Neutrophil (primary cell): ENCODE measurements around the gene TM6SF1.

Experiments used
- H3K27ac ChIP-seq: fragments of 200-600 bp; sonication (generic); 2 replicates; pipeline ENCODE4 v1.5.1; 2016; ENCODE audit warnings: mild to moderate bottlenecking, moderate library complexity
- H3K27me3 ChIP-seq: fragments of 200-600 bp; sonication (generic); 2 replicates; pipeline ENCODE4 v1.6.0; 2016; ENCODE audit warnings: mild to moderate bottlenecking
- H3K36me3 ChIP-seq: fragments of 200-600 bp; sonication (generic); 2 replicates; pipeline ENCODE4 v1.5.1; 2017
- H3K4me1 ChIP-seq, 2 experiments: fragments of 200-600 bp in 1 of 2; sonication (generic) in 1 of 2; 1 replicate in 1 of 2; 2 replicates in 1 of 2; pipeline versions ENCODE4 v1.5.1 to v1.6.1; 2013 to 2016; ENCODE audit warnings: low read depth in 1 of 2, low read length in 1 of 2, mild to moderate bottlenecking in 1 of 2, moderate library complexity in 1 of 2; ENCODE audit not compliant: control insufficient read depth in 1 of 2, insufficient read depth in 1 of 2
- H3K4me3 ChIP-seq, 2 experiments: fragments of 200-600 bp in 1 of 2; sonication (generic) in 1 of 2; 1 replicate in 1 of 2; 2 replicates in 1 of 2; pipeline ENCODE4 v1.5.1; 2013 to 2016; ENCODE audit warnings: low read depth in 1 of 2, low read length in 1 of 2, mild to moderate bottlenecking in 1 of 2, moderate library complexity in 1 of 2
- H3K9me3 ChIP-seq: fragments of 200-600 bp; sonication (generic); 2 replicates; pipeline ENCODE4 v1.5.1; 2016
- CTCF ChIP-seq: fragments of 200-600 bp; sonication (generic); IDR thresholded peaks from 2 replicates; pipeline ENCODE4 v1.5.1; 2016; ENCODE audit warnings: antibody characterized with exemption

TM6SF1 gene

DNA sequence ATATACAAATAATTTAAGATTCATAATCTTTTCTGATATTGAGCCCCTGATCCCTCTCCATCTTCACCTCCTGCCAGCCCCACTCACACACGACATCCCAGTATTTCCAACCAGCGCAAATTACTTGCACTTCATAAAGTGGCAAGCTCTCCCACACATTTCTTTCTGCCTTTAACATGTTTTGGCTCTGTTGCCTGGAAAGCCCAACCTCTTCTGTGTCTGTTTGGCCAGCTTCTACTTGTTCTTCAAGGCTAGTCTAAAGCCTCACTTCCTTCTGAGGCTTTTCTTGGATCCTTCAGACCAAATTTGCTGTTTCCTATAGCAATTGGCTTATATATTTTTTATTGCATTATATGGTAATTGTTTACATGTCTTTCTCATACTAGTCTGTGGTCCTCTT, 5.1 kb upstream of the TM6SF1 start:
- Histone ChIP-seq H3K4me1 (peaks cover 5 to 6% of the 10 kb centered on the region in 2 experiments), H3K36me3 (no peaks in the 10 kb centered on the region), H3K27ac (no peak overlapping the region), H3K4me3 (no peak overlapping the region), H3K27me3 (peaks cover 8% of the 10 kb centered on the region), H3K9me3 (no peaks in the 10 kb centered on the region)
- TF ChIP-seq CTCF: no peak

DNA sequence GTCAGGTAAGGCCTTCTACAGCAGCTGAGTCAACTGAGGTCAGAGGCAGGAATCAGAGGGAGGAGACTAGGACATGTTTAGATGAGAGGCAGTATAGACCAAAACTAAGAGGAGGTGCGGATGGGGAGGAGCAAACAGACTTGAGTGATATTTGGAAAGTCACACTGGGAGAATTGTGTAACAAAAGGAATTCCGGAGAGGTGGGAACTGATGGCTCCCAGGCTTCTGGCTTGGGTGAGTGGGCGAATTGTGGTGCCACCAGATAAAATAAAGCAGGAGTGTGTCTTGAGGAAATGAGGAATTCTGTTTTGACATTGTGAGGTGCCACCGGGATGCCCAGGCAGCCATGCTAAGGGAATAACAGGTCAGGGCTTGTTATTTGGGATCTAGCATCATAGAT, 3.3 kb upstream of the TM6SF1 start:
- Histone ChIP-seq H3K4me3 (no peak overlapping the region), H3K27me3 (no peaks in the 10 kb centered on the region), H3K4me1 (peaks cover 11 to 12% of the 10 kb centered on the region in 2 experiments), H3K9me3 (no peaks in the 10 kb centered on the region), H3K27ac (no peak overlapping the region), H3K36me3 (no peaks in the 10 kb centered on the region)
- no peak for TF ChIP-seq CTCF

GRCh38 chr15:83105440-83105839, 2.0 kb upstream of the TM6SF1 start:
- Histone ChIP-seq H3K27ac (no peak overlapping the region), H3K4me1 (peaks cover 22 to 25% of the 10 kb centered on the region in 2 experiments), H3K4me3 (no peak overlapping the region), H3K36me3 (no peaks in the 10 kb centered on the region), H3K27me3 (no peaks in the 10 kb centered on the region), H3K9me3 (no peaks in the 10 kb centered on the region)
- TF ChIP-seq CTCF: no peak

- TF ChIP-seq CTCF: no peak
- Histone ChIP-seq H3K27me3 (no peaks in the 10 kb centered on the region), H3K4me1 (peaks cover 24 to 27% of the 10 kb centered on the region in 2 experiments), H3K36me3 (peaks cover 9% of the 10 kb centered on the region), H3K9me3 (no peaks in the 10 kb centered on the region), H3K27ac (peak overlapping the region; percentile 97), H3K4me3 (peak overlapping the region; percentile 91 to 93)
Observed at GRCh38 chr15:83107841-83108181, 366 bp downstream of the TM6SF1 start.

DNA sequence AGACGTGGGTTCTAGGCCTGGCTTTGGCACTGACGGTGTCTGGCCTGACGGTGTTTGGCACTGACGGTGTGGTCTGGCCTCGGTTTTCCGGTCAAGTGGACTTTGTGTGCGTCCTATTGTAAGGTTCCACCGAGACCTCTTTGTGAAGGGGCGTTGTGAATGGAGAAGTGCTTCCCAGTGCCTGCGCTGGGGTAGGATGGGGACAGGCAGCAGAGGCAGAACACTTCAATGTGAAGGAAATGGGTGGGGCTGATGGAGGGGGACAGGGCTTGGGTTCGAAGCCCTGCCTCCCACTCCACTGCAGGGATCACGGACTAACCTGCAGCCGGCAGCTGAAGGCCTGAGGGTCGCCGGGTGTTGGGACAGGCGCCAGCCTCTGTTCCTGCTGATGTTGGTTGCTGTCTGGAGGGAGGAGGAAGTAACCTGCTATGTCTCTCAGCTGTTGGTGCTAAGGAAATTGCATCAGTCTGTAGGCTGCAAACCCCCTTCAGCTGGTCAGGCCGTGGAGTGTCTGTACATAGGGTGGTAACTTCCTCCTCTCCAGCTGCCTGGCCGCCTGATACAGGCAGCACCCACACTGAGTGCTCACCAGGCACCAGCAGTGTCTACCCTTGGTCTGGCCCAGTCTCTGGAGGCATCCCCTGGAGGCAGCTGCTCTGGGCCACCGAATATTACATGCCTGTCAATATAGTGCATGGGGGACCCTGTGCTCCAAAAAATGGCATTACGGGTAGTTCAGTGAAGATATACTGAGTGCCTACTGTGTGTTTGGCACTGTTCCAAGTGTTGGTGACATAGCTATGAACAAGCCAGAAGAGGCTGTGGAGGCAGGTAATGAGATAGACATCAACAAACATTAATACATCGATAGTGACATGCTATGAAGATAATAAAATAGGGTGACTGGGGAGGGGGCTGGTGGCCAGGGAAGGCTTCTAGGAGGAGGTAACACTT, 1.1 kb downstream of the TM6SF1 start:
- H3K36me3 ChIP-seq: peaks cover 16% of the 10 kb centered on the region
- H3K4me3 ChIP-seq: peak overlapping the region; percentile 91 to 93
- H3K4me1 ChIP-seq: peaks cover 24 to 27% of the 10 kb centered on the region in 2 experiments
- H3K27me3 ChIP-seq: no peaks in the 10 kb centered on the region
- no peak for TF ChIP-seq CTCF
- peak overlapping the region; percentile 97 for H3K27ac ChIP-seq
- H3K9me3 ChIP-seq: no peaks in the 10 kb centered on the region
